Stimulated activated CD4-positive, alpha-beta T cell treated with anti-CD3 and anti-CD28 coated beads, Interleukin-12 subunit alpha, Interleukin-12 subunit beta, amount 100 ng/mL, for 24 hours (primary cell): ENCODE results near the gene PTPRZ1.

Source experiments
- DNase-seq, 2 experiments: peaks; one replicate each; pipeline ENCODE4 v3.0.0-alpha.2; 2020; ENCODE audit warnings: low read depth in 2 of 2

Gene PTPRZ1

DNA sequence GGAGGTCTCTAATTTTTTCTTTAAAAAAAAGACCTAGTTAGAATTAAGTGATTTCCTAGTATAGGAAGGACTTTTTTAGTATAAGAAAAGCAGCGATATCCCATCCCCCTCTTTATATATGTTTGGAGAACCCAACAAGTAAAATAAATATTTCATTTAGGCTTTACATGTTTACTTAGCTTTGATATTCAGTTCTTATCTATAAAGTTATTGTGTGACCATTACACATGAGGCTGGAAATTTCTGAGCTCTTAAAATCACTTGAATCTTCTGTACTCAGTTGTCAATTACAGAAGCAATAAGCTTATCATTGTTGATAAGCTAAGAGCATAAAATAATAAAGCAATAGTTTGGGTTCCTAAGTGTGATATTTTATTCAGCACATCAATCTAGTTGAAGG, 181.4 kb downstream of the PTPRZ1 start:
- no peak for DNase-seq

DNA sequence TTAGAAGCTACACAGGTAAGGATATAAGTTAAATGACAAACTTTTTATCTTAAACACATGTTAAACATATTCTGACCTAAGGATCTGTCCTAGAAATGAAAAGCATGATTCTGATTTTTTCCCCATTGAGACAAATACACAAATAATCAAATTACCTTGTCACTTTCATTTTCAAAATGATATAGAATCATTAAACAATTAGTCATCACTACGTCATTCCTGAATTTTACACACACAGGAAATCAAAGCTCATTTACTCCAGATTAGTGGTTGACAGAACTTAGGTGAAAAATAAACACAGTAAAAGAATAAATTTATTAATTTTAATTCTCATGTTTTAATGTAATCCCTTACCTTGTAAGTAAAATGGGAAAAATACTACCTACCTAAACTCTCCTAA, 182.1 kb downstream of the PTPRZ1 start:
- DNase-seq = no peak

DNA sequence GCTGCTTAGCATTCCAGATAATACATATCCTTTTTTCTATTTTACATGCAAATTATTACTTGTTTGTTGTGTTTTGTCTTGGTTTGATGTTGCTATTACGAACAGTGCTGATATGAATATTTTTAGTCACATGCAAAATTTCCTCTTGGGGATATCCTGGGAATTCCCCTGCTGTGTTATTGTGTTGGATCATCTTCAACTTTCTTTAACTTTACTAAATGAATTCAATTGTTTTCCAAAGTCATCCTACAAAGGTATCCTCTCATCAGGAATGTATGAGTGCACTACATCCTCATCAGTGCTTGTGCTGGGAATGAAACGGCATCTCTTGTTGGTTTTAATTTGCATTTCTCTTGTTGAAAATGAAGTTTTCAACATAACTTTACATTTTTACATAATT, 184.0 kb downstream of the PTPRZ1 start:
- no peak for DNase-seq

DNA sequence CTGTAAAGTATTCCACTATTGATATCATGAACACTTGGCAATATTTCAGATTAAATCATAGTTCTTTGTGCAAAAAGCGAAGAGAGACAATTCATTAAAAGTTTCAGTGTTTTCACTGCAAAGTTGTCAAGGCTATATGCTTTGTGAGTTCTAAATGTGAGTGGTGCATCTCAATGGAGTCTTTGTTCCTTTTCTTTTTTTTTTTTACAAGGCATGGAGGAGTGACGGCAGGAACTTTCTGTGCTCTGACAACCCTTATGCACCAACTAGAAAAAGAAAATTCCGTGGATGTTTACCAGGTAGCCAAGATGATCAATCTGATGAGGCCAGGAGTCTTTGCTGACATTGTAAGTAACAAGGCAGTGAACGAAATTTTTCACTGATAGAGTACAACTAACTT, 186.6 kb downstream of the PTPRZ1 start:
- no peak for DNase-seq

DNA sequence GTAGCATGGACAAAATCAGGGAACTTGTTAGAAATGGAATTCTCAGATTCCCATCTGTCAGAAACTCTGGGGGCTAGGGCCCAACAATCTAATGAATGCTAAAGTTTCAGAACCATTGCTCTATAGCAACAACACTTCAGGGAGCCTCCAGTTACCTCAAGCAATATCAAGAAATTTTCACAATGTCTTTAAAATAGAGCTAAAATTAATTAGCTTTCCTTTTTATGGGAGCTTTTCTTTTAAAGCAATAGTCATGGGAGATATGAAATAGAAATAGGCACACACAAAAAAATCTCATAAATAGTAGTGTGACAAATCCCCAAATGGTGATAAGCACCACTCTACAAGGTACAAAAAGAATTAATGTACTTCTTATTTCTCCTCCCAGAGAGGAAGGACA, 190.2 kb downstream of the PTPRZ1 start:
- no peak for DNase-seq

DNA sequence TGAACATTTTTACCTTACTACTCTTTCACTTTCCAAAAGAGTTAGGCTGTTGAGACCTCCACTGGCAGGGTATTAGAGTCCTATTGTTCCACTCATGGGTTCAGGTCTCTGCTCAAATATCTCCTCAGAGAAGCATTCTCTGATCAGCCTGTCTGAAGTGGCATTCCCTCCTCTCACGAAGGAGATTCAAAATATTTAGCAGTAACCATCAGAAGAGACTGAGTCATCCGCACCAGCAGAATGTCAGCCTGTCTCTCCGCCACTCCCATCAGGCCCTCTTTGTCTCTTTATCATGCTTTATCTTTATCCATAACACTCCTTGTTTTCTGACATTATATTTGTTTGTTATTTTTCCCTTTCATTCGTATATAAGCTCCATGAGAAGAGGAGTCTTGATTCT, 192.0 kb downstream of the PTPRZ1 start:
- DNase-seq = no peak

DNA sequence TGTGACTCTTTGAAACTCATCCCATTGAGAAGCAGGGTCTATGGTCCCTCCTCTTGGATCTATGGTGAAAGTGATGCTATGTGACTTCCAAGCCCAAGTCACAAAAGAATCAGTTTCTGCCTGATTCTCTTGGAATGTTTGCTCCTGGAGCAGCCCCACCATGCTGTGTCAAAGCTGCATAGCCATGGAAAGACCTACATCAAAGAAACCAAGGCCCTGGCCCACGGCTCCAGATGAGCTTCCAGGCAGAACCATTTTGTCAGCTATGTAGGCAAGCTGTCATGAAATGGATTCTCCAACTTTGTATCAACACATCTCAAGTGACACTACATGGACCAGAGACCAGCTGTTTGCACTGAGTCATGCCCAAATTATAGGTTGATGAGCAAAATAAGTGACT, 194.1 kb downstream of the PTPRZ1 start:
- no peak for DNase-seq

DNA sequence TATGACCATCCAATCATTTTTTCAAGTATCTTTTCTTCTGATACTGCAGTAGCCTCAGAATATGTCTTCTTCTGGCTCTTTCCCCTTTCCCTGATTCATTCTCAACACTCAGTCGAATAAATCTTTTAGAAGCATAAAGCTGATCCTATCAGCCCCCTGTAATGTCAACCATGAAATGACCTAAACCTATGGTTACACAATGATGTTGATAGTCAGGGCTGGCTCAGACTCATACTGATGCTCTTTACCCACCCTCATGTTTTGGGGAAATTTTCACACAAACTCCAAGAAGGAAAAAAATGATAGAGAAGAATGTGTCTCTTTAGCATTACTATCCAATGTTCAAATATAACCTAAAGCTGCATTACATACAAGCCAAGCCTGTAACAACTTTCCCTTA, 195.1 kb downstream of the PTPRZ1 start:
- no peak for DNase-seq

DNA sequence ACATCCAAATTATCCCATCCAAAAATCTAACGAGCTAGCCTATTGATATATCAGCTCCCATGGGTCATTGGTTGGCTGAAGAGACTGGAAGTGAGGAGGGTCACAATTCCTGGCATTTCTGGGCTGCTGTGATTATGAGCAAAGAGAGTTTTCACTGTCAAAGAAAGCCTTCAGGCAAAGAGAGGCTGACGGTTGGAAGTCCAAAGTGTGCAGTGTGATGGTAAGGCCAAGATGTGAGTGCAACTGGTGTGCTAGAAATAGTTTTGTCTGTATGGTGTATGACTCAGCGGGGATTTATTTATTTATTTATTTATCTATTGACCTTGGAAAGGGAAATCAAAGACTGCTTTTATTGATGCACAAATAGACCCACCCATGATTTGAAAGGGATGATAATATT, 196.0 kb downstream of the PTPRZ1 start:
- DNase-seq = no peak

DNA sequence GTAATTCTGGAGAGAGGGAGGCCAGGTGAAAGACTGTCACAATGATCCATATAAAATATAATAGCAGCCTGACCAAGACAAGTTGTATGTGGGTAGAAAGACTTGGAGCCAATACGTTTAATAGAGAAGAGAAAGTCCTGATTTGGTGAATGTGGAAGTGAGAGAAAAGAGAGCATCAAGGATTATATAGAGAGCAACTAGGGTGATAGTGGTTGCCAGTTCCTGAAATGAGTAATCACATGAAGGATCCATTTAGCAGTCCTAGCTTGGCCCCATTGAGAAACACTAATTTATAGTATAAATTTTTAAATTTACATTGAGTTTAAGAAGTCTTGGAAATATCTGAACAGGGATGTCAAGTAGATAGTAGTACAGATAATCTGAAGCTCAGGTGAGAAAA, 197.1 kb downstream of the PTPRZ1 start:
- no peak for DNase-seq

DNA sequence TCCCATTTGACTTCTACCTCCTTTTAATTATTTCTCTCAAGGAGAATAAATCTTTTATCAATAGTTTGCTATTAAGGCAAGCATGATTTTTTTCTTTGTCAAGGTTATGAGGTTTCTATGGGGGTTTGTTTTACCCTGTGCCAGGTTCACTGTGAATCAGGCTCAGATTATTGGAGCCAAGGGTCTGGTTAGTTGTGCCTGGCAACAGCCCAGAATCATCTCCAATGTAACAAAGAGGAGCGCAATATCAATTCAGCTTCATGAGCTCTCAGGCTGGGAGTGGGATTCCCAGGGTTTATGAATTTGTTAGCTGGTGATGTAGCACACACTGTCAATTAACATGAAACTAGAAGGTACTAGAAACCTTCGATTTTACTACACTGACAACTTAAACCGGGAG, 197.9 kb downstream of the PTPRZ1 start:
- no peak for DNase-seq

DNA sequence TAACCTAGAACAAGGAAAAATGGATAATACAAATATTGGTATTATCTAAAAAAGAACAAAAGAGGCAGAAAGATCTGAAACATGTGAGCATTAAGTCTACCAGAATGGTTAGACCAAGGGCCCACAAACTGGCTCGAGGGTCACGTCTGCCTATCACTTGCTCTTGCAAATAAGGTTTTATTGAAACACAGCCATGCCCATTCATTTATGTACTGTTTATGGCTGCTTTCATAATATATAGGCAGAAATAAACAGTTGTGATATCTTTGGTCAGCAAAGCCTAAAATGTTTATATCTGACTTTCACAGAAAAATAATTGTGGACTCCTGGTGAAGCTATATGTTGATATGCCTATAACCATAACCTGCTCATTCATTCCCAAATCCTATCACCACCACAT, 199.3 kb downstream of the PTPRZ1 start:
- DNase-seq = no peak

DNA sequence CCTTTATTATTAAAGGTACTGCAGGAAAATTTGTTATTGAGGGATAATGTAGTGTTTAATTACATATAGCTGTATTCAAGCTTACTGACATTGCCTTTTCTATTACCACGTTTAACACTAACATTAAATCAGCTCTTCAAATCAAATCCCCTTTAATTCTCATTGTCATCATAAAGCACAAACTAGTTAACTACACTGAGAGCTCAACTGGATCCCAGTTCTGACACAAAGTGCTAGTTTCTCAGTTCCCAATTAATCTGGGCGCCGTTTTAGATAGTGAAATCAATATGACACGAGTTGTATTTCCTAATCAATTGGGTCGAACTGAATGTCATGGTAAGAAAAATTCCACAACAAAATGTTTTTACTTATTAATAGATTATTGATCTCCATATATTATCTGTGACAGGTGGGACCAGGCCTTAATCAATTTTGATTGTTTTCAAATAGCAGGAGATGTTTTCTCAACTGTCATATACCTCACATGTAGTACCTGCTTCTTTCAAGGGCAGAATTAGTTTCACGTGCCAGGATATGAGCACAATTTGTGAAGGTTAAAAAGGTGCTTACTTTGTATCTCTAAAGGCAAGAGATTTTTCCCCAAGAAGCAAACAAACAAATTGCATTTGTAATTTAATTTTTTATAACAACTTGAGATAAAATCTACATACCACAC, 200.1 kb downstream of the PTPRZ1 start:
- DNase-seq = no peak

DNA sequence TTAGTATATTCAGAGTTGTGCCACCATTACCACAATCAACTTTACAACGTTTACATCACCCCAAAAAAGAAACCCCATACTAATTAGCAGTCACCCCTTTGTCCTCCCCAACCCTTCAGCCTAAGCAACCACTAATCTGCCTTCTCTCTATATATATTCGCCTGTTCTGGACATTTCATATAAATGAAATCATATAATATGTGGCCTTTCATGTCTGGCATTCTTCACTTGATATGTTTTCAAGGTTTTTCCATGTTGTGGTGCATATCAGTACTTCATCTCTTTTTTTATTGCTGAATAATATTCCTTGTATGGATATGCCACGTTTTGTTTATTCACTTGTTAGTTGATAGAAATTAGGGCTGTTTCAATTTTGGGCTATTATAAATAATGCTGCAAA, 200.7 kb downstream of the PTPRZ1 start:
- no peak for DNase-seq

DNA sequence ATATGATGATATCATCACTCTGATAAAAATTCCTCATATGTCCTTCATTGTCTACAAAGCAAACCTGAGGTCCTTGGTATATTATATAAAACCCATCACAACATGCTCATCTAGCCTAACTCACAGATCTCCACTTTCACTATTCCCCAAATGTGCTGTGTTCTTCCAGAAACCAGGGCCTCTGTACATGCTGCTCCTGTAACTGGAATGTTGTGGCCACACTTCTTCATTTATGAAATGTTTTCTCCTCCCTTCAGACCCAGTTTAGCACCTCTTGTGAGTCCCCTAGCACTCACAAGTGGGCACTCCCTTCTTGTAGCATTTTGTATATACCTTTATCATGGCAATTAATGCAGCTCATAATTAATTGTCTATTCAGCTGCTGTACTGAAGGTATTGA, 209.2 kb downstream of the PTPRZ1 start:
- no peak for DNase-seq

DNA sequence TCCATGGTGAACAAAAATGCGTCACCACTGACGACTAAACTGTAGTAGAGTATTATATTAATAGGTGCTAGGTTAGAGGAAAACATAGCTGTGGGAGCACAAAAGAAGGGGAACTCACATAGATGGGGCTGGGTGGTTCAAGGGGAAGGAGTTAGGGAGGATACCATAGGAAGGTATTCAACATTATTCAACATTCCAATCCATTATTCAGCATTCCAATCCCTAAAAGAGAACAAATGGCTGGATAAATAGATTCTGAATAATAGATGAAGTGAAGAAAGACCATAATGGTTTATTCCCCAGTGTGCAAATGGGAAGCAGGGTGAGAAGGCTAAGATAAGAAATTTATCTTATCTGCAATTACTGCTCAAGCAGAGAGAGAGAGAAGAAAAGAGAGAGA, 209.7 kb downstream of the PTPRZ1 start:
- DNase-seq = no peak

DNA sequence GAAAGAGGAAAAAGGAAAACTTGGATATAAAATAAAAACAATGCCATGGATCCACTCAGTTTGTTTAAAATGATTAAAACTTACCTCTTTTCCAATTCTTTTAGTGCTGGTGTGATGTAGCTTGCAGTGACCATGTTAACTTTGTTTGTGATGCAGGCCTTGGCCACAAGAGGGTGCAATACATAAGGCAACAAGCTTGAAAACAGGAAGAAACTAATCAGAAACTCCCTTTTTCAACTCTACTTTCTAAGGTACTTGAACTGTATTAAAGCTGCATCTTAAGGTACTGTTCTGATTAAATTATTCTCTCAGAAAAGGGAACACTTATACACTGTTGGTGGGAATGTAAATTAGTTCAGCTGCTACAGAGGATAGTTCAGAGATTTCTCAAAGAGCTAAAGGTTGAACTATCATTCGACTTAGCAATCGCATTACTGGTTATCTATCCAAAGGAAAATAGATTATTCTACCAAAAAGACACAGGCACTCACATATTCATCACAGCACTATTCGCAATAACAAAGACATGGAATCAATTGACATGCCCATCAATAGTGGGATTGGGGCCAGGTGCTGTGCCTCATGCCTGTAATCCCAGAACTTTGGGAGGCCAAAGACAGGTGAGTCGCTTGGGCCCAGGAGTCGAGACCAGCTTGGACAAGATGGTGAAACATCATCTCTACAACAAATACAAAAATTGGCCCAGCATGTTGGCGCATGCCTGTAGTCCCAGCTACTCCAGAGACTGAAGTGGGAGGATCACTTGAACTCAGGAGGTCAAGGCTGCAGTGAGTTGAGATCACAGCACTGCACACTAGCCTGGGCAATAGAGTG, 220.2 kb downstream of the PTPRZ1 start:
- peak; percentile 11 to 53 for DNase-seq

DNA sequence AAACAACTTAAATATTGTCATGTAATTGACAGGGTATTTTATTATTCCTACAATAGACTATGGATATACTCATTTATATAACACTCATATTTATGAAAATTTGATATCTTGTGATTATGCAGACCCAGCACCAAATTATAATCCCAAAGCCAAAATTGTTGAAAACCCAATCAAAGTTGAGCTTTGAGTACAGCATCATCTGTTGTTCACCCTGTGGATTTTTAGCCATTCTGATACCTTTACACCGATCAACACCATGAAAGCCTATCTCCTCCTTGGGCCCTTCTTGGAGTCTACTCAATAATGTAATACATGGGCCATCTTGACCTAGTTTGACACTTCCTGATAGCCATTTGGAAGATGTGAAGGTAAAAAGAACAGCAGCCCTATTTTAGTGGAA, 221.6 kb downstream of the PTPRZ1 start:
- no peak for DNase-seq

DNA sequence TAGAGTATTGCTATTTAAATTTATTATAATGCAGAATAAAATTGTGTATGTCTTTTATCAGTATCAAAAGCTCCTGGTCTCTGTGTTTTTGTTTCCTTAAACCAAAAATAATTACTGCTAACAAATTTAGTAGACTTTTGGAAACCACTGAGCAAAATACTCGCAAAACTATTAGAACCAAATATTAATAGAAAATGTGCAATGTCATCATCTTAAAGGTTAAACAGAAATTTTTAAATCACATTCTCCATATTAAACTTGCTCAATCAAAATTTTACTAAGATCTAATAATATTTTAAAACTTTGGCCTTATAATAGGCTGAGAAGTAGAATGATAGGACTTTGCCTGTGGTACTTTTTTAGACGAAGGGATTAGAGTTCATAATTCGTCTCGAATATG, 222.7 kb downstream of the PTPRZ1 start:
- no peak for DNase-seq

DNA sequence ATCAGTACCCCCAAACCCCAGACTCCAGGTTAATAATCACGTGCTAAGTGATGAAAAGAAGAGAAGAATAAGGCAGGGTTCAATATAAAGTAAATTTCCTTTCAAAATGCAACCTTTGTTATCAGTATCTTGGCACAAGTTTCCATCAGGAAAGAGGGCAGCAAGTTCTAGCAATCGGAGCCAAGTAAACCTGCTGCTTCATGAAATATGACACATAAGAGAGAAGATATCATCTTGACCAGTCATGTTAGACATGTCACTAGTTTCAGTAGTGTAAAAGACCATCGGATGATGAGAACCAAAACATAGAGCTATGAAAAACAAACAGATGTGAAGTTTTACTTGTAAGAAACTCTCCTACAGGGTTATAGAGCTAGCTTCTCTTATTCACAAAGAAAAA, 227.1 kb downstream of the PTPRZ1 start:
- no peak for DNase-seq

DNA sequence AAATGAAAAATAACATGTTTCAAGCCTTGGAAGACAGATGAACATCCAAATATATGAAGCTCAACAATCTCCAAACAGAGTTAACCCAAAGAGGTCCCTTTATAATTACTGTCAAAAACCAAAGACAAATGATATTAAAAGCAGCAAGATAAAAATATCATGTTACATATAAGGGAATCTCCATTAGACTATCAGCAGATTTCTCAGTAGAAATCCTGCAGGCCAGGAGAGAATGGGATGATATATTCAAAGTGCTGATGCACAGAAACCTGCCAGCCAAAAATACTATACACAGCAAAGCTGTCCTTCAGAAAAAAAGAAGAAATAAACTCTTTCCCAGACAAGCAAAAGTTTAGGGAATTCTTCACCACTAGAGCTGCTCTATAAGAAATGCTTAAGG, 230.1 kb downstream of the PTPRZ1 start:
- DNase-seq = no peak
